ENCODE data around the gene UFM1. TPM values are rescaled to one million over a fixed set of nuclear protein-coding genes. Genes with fewer than 3 reads are reported as not detected.

Gene UFM1
- 94.5 and 127 TPM in 2 replicates for total RNA-seq (2012; rRNA removed)
- polyA plus RNA-seq (2012; rRNA removed) = 36.0 and 43.5 TPM in 2 replicates
- 9.5 and 10.2 TPM in 2 replicates for polyA plus RNA-seq (2012; cell fraction: cytosol; rRNA removed)
- 6.6 and 52.3 TPM in 2 replicates for polyA plus RNA-seq (2012; cell fraction: nucleus; rRNA removed; ENCODE audit: low replicate concordance)
- Bru-seq, nascent RNA = percentile 90 among the genes with signal in this experiment
- BruChase-seq, experiment 1, labeled RNA remaining after a 6-hour chase = percentile 95 among the genes with signal in this experiment
- BruChase-seq, experiment 2, labeled RNA remaining after a 2-hour chase = percentile 93 among the genes with signal in this experiment
- long read RNA-seq, transcript UFM1-201 (6 exons, 3,138 nt) = major isoform, 138 of 166 reads
- long read RNA-seq, partial matches to known transcripts = 9 of 166 reads
- long read RNA-seq, other reads (novel, unspliced or antisense) = 17 of 166 reads

- Histone ChIP-seq H3K18ac (ENCODE audit: low read depth, low read length) (peak within 1 kb of the TSS; percentile 37), H3K4me3 (ENCODE audit: insufficient read depth, low read depth, low read length) (peak within 1 kb of the TSS; percentile 70), H2BK15ac (ENCODE audit: low read depth, low read length) (peak within 1 kb of the TSS; percentile 6; the same call in 1 of the 3 replicates), H3K79me1 (ENCODE audit: low read depth in 1 of 2, low read length in 2 of 2) (peaks cover 5 to 21% of the 10 kb centered on the region in 2 experiments; a peak in 3 of 4 replicates), H3K4me1 (ENCODE audit: control insufficient read depth, insufficient read depth, low read length) (peaks cover 2% of the 10 kb centered on the region), H4K8ac (ENCODE audit: low read depth in 2 of 2, low read length in 2 of 2) (peak within 1 kb of the TSS; percentile 63 to 89), H4K20me1 (ENCODE audit: insufficient read depth, low read length) (no peaks in the 10 kb centered on the region), H3K9me1 (ENCODE audit: insufficient read depth, low read length) (no peaks in the 10 kb centered on the region), H4K5ac (ENCODE audit: low read depth, low read length) (peak within 1 kb of the TSS; percentile 49), H4K91ac (ENCODE audit: insufficient read depth, low read depth, low read length) (peak within 1 kb of the TSS; percentile 95), H3K27me3 (ENCODE audit: control insufficient read depth, insufficient read depth, low read length) (no peaks in the 10 kb centered on the region), H3K27ac (ENCODE audit: insufficient read depth, low read length) (peak within 1 kb of the TSS; percentile 89), H2AFZ (replicated peaks; ENCODE audit: low read length, poor library complexity) (peak within 1 kb of the TSS; percentile 97), H2BK120ac (ENCODE audit: low read depth, low read length) (peak within 1 kb of the TSS; percentile 85), H2AK5ac (ENCODE audit: low read depth, low read length) (peak within 1 kb of the TSS; percentile 80), H3K9me3 (ENCODE audit: control insufficient read depth, insufficient read depth, low read length) (no peaks in the 10 kb centered on the region), H3K9ac (ENCODE audit: low read depth, low read length) (peak within 1 kb of the TSS; percentile 91), H3K14ac (replicated peaks; ENCODE audit: low read depth, low read length) (peak within 1 kb of the TSS; percentile 98), H2AK9ac (replicated peaks; ENCODE audit: low read depth, low read length, poor library complexity) (peak within 1 kb of the TSS; percentile 92), H2BK5ac (ENCODE audit: low read depth, low read length, poor library complexity, severe bottlenecking) (peak within 1 kb of the TSS; percentile 95), H3K36me3 (ENCODE audit: control insufficient read depth, insufficient read depth, low read length) (peaks cover 2% of the 10 kb centered on the region), H2BK20ac (ENCODE audit: low read depth, low read length) (peak within 1 kb of the TSS; percentile 76), H3K56ac (ENCODE audit: extremely low read depth, insufficient read depth, low read length) (peak within 1 kb of the TSS; percentile 90), H3K4me2 (ENCODE audit: low read depth, low read length) (peak within 1 kb of the TSS; percentile 97), H3K23ac (ENCODE audit: low read depth, low read length) (peak within 1 kb of the TSS; percentile 65), H3K4ac (ENCODE audit: low read depth, low read length) (peak within 1 kb of the TSS; percentile 95)
- 2% methylated on average over 13 of the region's 41 CpGs; no CpG with 5 or more reads in 1 of the 2 experiments for WGBS, 2 experiments (ENCODE audit: extremely low coverage in 2 of 2, insufficient read length in 1 of 2)
- in situ Hi-C loops (cut with MboI; ENCODE audit: low sequenced_read_pairs) = loop anchor here (25.0 kb wide), 2 partner anchors 712 to 1312 kb away; no protein-coding TSS in a partner anchor
- dilution Hi-C loops (cut with HindIII; ENCODE audit: low sequenced_read_pairs, unreplicated experiment) = no loop called here
- ATAC-seq (ENCODE audit: low read depth) = peak; percentile 98
- ChIA-PET POLR2A (ENCODE audit: unreplicated experiment) (interaction anchor here (0.5 to 0.8 kb wide), 3 partner anchors 16 to 76 kb away, joined by 3 to 4 read pairs (median 3); no protein-coding TSS in a partner anchor), CTCF (interaction anchor here (0.7 to 1.0 kb wide), 3 partner anchors 14 to 1466 kb away, joined by 3 to 4 read pairs (median 3); no protein-coding TSS in a partner anchor)
- intact Hi-C loops (cut with micrococcal nuclease) = loop anchor here (2.0 to 10.0 kb wide), 3 partner anchors 415 to 709 kb away; no protein-coding TSS in a partner anchor
- no TSS peak for BruUV-seq (replicated peaks)
- peak; percentile 96 for DNase-seq
- no peak for TF ChIP-seq CTCF (conservative IDR thresholded peaks at IDR 0.05; ENCODE audit: low read depth, low read length)
- no peak for TF ChIP-seq USF2 (IDR thresholded peaks at IDR 0.05; ENCODE audit: low read depth, low read length)
- TF ChIP-seq CEBPB (IDR thresholded peaks at IDR 0.05; ENCODE audit: low read depth, low read length) = peak; percentile 33; the same call in 1 of the 2 replicates
- no peak for TF ChIP-seq FOS (IDR thresholded peaks at IDR 0.05; ENCODE audit: low read depth, low read length)
- TF ChIP-seq BHLHE40 (IDR thresholded peaks at IDR 0.05; ENCODE audit: low read depth, low read length) = no peak
- peak; percentile 61; the same call in 1 of the 2 replicates for TF ChIP-seq CHD1 (IDR thresholded peaks at IDR 0.05; ENCODE audit: low read depth, low read length)
- peak; percentile 37; the same call in 1 of the 2 replicates for TF ChIP-seq MAZ (IDR thresholded peaks at IDR 0.05; ENCODE audit: borderline replicate concordance, low read depth, low read length)
- TF ChIP-seq SMC3 (IDR thresholded peaks at IDR 0.05; ENCODE audit: low read depth, low read length) = no peak
- TF ChIP-seq RFX5 (IDR thresholded peaks at IDR 0.05; ENCODE audit: low read depth, low read length) = no peak
- TF ChIP-seq RCOR1 (IDR thresholded peaks at IDR 0.05; ENCODE audit: insufficient replicate concordance, low read length) = no peak
- no peak for TF ChIP-seq RAD21 (IDR thresholded peaks at IDR 0.05; ENCODE audit: low read length)
- TF ChIP-seq NFE2L2 (IDR thresholded peaks at IDR 0.05; ENCODE audit: low read depth, low read length) = no peak
- TF ChIP-seq MXI1 (IDR thresholded peaks at IDR 0.05; ENCODE audit: borderline replicate concordance, low read depth, low read length) = peak; percentile 74; the same call in 1 of the 2 replicates
Observed at GRCh38 chr13:38349390-38350113, at the start of gene UFM1. Gene UFM1, plus strand, starts transcription at chr13:38349851. Its CDS starts 69 bp downstream, at chr13:38349920.
